NCI-H524 treated with DMSO at 0.1 percent for 48 hours (cell line): Measurements from ENCODE around the gene TMSB4X.
"Not testable (repeated sequence)": the region's sequence is repeated elsewhere in the genome, so short reads cannot be mapped to it uniquely, and the experiment has no call there.

Source experiments
- DNase-seq: peaks from one replicate; lab custom pipeline; 2025; lab: John Stamatoyannopoulos, UW

Gene TMSB4X

DNA sequence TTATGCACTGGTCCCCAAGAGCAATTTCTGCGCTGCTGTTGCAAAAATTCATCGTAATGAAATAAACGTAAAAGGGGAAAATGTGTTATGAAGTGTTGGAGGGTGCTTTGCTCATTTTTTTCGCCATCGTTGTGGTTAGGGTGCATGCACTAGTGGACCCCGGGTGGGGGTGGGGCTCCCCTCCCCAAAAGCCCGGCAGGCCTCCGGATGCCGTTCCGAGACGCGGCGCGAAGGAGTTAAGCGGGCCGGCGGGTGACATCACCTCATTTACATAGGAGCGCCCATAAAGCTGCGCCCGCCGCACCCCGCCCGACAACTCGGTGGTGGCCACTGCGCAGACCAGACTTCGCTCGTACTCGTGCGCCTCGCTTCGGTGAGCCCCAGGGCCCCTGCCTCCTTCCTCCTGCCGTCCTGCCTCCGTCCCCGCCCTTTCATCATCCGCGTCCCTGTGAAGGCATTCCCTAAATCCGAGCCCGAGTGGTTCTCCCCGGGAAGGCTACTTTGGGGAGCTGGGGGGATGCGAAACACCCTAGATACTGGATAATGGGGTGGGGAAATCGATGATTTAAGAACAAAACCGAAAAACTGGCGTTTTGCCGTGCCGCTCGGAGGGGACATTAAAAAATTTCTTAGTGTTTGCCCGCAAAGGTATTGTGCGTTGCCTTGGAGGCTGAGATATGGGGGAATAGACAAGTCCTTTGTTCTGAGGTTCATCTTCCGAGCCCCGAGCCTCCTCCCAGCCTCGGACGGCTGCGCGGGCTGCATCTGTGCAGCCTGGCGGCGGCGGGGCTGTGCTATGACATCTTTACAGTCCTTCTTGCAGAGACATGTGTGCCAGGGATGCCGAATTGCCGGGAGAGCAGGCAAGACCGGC, at the start of gene TMSB4X:
TMSB4X (plus strand) TSS at position 315 of the 874 bp plus-strand sequence.
- peak; percentile 59 for DNase-seq

DNA sequence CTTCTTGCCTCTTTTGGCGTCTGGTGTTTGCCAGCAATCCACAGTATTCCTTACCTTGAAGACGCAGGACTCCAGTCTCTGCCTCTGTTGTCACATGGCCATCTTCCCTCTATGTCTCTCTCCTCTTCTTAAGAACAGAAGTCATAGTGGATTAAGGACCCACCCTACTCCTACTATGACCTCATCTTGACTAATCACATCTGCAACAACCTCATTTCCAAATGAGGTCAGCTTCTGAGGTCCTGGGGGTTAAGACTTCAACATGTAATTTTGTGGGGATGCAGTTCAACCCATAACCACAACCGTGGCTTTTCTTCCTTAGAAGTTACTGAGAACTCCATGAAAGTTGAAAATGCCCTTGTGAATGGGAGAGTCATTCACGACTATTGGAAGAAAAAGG, 45.2 kb upstream of the TMSB4X start:
- no peak for DNase-seq

DNA sequence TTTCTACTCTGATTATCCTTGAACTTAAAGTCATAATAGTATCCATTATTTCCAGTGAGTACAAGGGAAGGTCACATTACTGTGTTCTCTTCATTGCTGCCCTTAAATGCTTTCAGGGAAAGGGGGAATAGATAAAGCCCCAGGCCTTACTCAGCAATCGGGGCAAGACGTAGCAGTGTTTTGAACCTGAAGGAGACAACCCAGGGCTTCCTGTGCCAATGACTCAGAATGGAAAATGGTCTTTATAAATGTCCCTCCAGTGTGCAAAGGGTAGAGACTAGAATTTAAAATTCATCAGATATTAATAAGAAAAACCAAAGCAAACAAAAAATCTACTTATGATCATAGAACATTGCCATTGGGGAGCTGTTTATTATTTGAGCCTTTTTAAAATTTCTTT, 44.8 kb upstream of the TMSB4X start:
- DNase-seq: no peak

DNA sequence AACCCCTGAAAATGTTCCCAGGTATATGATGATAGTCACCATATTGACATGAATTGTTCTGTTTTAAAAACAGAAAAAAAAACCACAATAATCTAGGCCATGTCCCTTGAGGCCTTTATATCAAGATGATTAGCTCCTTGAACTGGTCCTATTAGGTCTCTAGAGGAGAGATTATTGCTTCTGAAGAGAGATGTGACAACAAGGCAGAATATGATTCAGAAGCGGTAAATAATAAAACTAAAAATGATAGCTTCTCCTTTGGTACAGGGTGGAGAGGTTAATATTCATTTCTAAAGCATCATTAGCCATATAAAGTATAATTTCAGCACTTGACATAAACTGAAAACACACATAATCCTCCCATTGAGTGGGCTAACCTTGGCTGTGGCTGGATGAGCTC, 42.7 kb upstream of the TMSB4X start:
- no peak for DNase-seq

DNA sequence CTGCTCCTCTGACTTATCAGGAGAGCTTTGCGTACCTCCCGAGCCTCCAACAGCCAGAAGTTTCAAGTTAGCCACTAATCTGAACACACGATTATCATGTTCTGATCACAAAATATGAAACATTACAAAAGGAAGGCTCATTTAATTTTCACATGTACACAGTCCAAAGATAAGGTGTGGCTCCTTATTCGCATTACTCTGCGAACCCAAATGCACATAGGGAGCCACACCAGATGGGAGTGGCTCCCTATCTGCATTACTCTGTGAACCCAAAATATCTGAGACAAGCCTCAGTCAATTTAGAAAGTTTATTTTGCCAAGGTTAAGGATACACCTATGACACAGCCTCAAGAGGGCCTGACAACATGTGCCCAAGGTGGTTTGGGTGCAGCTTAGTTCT, 40.1 kb upstream of the TMSB4X start:
- no peak for DNase-seq

DNA sequence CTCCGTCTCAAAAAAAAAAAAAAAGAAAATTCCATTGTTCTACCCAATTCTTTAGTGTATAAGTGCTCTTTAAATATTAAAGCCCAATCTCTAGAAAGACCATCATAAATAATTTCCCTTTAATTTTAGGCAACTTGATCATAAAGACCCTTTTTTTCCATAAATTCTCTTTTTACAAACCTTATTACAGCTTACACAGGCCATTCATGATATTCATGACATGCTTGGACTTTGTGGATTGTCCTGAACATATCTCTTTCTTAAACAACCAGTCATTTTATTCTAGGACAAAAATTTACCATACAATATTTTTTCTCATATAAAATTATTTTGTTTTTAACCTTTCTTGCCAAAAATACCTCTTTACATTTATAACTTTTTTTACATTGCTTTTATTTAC, 38.0 kb upstream of the TMSB4X start:
- DNase-seq: no peak

DNA sequence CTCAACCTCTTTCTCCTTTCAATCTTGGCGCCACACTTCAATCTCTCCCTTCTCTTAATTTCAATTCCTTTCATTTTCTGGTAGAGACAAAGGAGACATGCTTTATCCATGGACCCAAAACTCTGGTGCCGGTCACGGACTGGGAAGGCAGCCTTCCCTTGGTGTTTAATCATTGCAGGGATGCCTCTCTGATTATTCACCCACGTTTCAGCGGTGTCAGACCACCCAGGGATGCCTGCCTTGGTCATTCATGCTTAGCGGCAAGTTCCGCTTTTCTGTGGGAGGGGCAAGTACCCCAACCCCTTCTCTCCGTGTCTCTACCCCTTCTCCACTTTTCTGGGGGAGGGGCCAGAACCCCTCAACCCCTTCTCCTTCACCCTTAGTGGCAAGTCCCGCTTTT, 34.4 kb upstream of the TMSB4X start:
- DNase-seq: not testable (repeated sequence)

DNA sequence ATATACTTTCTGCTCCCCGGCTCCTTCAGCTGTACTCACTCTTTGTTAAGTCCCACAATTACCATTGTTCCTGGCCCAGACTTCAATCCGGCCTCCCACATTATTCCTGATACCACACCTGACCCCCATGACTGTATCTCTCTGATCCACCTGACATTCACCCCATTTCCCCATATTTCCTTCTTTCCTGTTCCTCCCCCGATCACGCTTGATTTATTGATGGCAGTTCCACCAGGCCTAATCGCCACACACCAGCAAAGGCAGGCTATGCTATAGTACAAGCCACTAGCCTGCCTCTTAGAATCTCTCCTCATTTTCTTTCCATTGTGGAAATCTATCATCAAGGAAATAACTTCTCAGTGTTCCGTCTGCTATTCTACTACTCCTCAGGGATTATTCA, 31.3 kb upstream of the TMSB4X start:
- DNase-seq: not testable (repeated sequence)

DNA sequence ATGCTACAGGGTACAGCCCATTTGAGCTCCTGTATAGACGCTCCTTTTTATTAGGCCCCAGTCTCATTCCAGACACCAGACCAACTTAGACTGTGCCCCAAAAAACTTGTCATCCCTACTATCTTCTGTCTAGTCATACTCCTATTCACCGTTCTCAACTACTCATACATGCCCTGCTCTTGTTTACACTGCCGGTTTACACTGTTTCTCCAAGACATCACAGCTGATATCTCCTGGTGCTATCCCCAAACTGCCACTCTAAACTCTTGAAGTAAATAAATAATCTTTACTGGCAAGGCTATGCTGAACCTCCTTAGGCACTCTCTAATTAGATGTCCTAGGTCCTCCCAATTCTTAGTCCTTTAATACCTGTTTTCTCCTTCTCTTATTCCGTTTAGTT, 30.5 kb upstream of the TMSB4X start:
- DNase-seq: not testable (repeated sequence)

DNA sequence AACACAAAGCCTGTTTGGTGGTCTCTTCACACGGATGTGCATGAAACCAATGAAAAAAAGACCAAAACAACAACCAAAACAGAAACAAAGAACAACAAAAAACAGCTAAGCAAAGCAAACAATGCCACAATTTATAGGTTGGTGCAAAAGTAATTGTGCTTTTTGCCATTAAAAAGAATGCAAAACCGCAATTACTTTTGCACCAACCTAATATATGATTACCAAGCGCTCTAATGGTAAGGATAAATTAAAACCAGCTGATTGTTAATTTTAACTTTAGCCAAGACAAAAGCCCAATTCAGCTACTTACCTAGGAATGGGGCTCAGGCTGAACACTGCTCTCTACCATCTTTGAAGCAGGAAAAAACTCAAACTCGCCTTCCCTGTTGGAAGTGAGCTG, 29.4 kb upstream of the TMSB4X start:
- no peak for DNase-seq

DNA sequence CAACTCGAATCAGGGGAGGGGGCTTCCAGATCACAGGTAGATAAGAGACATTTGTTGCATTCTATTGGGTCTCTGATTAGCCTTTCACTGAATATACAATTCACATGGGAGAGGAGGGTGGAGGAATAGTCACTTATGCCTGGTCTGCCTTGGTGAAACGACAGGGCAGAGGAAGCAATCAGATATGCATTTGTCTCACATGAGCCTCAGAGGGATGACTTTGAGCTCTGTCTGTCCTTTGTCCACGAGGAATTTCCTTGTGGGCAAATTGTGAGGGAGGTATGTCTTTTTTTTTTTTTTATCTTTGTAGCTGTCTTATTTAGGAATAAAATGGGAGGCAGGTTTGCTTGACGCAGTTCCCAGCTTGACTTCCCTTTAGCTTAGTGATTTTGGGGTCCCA, 28.5 kb upstream of the TMSB4X start:
- no peak for DNase-seq

DNA sequence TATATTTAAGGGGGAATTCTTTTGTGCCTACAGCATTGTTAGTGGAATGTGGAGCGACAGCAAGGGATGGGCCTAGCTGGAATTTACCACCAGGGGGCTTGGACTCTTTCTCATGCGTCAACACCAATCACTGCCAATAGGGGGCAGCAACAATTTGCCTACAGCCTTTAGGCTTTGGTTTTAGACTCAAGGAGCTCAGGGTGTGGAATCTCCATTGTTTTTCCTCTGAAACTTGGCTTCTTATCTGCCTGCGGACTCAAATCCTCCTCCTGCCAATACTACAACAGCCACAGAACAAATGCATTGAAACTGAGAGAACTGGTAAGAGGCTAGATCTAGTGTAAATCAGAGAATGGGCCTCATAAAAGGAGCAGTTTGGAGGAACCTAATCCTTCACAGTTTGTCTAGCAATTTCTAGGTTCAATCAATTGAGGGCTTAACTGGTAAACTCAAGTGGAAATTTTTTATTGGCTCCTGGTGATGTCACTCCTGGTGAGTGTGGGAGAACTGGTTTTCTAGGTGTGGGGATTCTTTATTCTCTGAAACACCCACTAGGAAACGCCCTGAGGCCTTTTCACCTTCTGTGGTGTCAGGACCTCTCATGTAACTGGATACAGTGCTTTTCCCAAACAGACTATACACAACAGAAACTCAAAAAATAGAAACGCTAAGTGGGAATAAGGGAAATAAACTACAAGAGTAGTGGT, 27.9 kb upstream of the TMSB4X start:
- DNase-seq: peak; percentile 42

DNA sequence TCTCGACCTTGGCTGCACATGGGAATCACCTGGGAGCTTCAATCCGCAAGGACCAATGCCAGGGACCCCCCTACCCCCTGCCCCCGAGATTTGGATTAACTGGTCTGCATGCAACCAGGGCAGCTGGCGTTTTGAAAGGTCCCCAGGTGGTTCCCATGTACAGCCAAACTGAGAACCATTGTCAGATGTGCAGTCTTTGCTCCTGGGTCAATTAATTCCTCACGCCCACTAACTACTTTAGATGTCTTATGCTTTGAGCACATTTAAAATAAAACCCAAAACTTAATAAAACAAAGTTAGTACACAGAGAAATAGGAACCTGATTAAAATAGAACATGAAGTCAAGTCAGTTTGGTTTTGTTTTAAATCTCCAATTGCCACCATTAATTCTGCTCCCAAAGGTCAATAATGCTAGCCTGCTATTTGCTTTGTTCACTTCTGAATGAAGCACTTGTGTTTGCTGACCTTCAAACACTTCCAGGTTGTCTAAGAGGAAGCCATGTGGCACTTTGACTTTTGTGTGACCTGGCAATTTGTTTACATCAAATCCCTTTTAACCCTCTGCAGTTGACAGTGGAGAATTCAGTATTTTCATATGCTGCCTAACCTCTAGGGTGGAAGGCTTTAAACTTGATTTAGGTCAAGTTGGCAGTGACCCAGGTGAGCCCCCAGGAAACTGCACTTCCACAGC, 27.2 kb upstream of the TMSB4X start:
- DNase-seq: peak; percentile 37

DNA sequence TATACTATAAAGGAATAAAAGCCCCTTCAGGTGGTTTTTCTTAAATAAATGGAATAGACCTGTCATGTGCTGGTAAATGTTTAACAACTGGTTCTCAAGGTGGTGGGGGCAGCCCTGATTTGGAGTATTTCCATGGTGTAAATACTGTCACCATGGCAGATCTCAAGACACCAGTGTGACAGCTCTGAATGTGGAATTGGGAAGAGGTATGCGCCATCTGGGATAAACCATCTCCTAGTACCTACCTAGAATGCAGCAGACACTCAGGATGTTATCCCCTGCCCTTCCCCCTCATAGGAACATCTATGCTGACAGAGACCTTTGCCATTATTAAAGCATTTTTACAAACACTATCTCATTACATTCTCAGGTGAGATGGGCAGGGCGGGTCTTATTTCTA, 26.4 kb upstream of the TMSB4X start:
- no peak for DNase-seq

DNA sequence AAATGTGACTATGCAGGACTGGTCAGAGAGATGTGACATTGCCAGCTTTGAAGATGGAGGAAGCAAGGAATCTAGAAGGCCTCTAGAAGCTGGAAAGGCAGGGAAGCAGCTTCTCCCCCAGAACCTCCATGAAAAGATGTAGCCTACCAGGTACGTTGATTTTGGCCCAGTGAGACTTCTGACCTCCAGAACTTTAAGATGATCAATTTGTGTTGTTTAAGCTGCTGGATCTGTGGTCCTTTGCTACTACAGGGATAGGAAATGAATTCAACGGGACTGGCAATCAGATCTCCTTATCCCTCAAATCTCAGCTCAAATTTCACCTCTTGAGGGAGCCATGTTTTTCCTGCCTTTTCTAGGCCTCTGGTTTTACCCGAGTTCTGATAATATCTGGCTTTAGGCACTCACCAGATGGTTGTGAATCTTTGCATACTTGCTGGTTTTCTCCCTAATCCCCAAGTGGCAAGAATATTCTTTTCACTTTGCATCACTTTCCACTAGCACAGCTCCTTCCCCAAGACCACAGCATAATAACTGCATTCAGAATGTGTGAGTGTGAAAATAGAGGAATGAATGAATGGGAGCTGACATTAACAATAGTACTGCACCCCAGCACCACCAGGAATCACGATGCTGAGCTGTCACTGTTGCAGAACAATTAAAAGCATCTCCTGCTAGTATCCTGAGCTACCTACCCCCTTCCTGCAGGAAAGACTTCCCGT, 25.5 kb upstream of the TMSB4X start:
- DNase-seq: peak; percentile 69

DNA sequence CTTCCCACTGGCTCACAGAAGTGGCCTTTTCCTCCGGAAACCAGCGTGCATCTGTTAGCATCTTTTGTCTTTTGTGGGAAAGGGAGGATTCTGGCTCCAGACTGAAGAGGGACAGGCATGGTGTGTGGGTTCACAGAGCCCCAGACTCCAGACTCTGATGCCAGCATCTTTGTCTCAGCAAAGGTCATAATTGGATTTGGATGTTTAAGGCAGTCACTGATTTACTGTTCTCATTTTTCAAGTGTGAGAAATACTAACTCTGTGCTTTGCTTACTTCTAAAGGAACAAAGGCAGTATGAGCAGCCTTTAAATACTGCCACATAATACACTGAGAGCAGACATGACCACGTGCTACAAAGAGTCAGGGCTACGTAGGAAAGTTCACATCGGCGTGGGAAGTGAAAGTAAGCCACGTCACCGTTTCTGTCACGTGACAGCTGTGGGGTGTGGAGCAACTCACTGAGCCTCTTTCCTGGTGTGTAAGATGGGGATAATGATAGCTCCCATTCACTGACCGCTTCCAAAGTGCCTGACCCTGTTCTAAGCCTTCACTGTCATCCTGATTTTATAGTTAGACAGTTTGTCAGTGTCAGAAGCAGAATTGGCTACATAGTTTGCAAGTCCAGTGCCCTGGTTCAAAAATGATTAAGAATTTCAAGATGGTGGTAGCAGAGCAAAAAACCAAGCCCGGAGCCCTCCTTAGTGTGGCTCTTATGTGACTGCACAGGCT, 24.8 kb upstream of the TMSB4X start:
- no peak for DNase-seq

DNA sequence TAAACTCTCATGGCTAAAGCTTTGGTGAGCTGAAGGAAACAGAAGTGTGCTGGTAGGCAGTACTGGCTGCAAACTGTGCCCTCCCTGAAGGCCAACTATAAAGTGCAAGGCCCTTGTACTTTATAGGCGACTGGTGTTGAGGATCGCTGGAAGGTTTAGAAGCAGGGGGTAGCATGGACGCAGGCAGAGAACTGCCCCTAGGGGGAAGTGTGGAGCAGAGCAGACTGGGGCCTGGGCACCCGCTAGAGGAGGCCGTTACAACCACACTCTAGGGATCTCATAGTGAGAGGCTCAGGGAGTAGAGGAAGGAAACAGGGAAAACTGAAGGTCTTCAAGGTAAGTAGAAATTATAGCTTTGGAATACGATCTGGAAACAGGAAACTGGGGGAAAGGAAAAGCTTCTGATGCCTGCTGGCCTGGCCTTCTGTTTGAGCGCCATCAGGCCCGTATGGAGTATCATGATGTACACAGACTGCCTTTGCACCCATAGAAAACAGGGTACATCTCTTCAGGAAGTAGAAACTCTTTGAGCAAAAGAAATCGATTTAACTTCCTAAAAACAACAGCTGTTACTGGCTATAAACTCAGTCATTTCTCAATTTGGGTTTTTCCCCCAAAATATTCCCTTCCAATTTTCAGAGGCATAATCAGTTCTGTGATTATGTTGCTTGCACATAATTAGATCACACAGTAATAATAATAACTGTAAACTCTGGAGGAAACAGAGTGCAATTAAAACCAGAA, 23.9 kb upstream of the TMSB4X start:
- no peak for DNase-seq

DNA sequence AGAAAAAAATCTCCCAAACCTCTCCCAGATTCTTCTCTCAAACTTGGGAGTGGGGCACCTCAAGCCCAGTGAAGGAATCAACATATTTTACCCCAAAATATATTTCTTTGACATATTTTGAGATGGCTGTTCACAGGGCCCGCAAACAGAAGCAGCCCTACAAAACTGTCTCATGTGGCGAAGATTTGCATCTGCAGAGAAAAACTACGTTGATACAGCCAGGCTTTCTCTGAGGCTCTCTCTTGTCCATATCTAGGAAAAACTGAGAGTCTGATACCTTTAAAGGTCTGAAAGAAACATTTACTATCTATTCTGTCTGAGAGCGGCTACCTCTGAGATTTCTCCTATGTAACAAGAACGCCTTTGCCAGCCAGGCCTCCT, 23.3 kb upstream of the TMSB4X start:
- DNase-seq: no peak

DNA sequence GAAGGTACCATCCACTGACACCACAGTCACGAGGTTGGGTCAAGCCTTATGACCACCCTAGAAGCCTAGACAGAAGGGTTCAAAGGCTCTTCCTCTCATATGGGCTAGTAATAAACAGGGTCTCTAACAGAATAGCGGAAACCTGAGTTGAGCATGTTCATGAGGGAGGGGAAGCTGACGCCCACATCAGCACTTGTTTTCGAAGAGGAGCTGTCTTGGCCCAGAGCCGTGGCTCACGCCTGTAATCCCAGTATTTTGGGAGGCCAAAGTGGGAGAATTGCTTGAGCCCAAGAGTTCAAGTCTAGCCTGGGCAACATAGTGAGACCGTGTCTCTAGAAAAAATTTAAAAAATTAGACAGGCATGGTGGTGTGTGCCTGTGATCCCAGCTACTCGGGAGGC, 21.5 kb upstream of the TMSB4X start:
- DNase-seq: no peak

DNA sequence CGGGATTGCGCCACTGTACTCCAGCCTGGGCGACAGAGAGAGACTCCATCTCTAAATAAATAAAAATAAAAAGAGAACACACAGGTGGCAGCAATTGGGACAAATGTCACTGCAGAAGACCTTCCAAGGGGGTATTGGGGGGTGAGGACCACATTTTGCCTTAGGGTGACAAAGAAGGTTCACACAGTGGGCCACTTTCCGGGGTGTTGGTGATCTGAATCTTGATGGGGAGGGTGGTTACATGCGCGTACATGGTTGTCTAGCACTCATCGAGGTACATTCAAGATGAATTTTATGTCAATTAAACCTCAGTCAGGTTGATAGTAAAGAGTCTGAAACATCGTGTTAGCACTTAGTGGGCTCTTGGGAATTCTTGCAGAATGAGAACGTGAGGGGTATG, 20.5 kb upstream of the TMSB4X start:
- DNase-seq: no peak

DNA sequence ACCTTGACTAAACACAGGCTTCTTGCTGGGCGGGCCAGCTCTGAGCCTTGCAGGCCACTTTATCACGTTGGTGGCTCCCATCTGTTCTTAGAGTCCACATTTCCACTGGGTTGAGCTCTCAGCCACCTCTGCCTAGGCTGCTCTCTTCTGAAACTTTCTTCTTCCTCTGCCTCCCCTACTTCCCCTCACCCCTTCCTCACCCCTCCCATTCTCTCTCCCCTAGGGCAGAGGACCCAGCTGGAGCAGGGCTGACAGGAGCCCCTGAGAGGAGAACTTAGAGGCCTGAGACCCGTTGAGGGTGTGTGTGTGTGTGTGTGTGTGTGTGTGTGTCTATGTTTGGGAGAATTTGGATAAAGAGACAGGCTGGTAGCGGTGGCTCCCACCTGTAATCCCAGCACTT, 19.9 kb upstream of the TMSB4X start:
- DNase-seq: no peak
